ENCODE results near the gene ABCA3.

Gene ABCA3

DNA sequence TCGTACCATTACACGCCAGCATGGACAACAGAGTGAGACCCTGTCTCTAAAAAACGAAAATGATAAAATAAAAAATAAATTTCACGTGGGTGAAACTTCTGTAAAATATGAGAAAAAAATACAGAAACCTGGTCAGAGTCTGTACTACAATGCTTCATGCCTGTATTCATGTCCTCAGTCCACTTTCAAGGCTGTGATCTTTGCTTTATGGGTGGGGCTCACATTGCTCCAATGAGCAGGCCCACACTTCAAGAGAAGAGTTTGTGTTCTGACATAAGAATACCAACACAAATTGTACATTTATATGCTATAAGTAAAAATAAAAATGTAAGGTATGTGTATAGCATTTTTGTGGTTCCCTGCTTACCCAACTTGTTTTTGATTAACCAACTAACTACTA lies 32.2 kb upstream of the ABCA3 start:
- no peak overlapping the region for H3K4me3 ChIP-seq (ENCODE audit: low read depth, low read length)
- no peak overlapping the region for H2AFZ ChIP-seq (ENCODE audit: low read length, unreplicated experiment)
- no peak overlapping the region for H3K27ac ChIP-seq (ENCODE audit: low read depth, low read length)
- H3K27me3 ChIP-seq (ENCODE audit: insufficient read depth, low read length) = no peaks in the 10 kb centered on the region
- no peaks in the 10 kb centered on the region for H3K4me1 ChIP-seq (ENCODE audit: control insufficient read depth, insufficient read depth, low read length, unreplicated experiment)
- no peaks in the 10 kb centered on the region for H3K79me2 ChIP-seq (ENCODE audit: control insufficient read depth, insufficient read depth, low read length, unreplicated experiment)
- no peaks in the 10 kb centered on the region for H3K36me3 ChIP-seq (ENCODE audit: insufficient read depth, low read length)

- Histone ChIP-seq H3K79me2 (ENCODE audit: control insufficient read depth, insufficient read depth, low read length, unreplicated experiment) (no peaks in the 10 kb centered on the region), H3K4me3 (ENCODE audit: low read depth, low read length) (no peak overlapping the region), H3K4me1 (ENCODE audit: control insufficient read depth, insufficient read depth, low read length, unreplicated experiment) (peaks cover 3% of the 10 kb centered on the region), H3K27me3 (ENCODE audit: insufficient read depth, low read length) (no peaks in the 10 kb centered on the region), H3K36me3 (ENCODE audit: insufficient read depth, low read length) (no peaks in the 10 kb centered on the region), H3K27ac (ENCODE audit: low read depth, low read length) (no peak overlapping the region), H2AFZ (ENCODE audit: low read length, unreplicated experiment) (no peak overlapping the region)
Observed at GRCh38 chr16:2371421-2371820, 30.9 kb upstream of the ABCA3 start.

GRCh38 chr16:2370721-2371120 lies 30.2 kb upstream of the ABCA3 start:
- H3K27me3 ChIP-seq (ENCODE audit: insufficient read depth, low read length) = no peaks in the 10 kb centered on the region
- H3K4me3 ChIP-seq (ENCODE audit: low read depth, low read length) = no peak overlapping the region
- peaks cover 10% of the 10 kb centered on the region for H3K4me1 ChIP-seq (ENCODE audit: control insufficient read depth, insufficient read depth, low read length, unreplicated experiment)
- no peak overlapping the region for H3K27ac ChIP-seq (ENCODE audit: low read depth, low read length)
- no peak overlapping the region for H2AFZ ChIP-seq (ENCODE audit: low read length, unreplicated experiment)
- no peaks in the 10 kb centered on the region for H3K79me2 ChIP-seq (ENCODE audit: control insufficient read depth, insufficient read depth, low read length, unreplicated experiment)
- no peaks in the 10 kb centered on the region for H3K36me3 ChIP-seq (ENCODE audit: insufficient read depth, low read length)

GRCh38 chr16:2366660-2367309 lies 26.3 kb upstream of the ABCA3 start:
- Histone ChIP-seq H3K36me3 (ENCODE audit: insufficient read depth, low read length) (no peaks in the 10 kb centered on the region), H3K4me3 (ENCODE audit: low read depth, low read length) (no peak overlapping the region), H3K27ac (ENCODE audit: low read depth, low read length) (no peak overlapping the region)

GRCh38 chr16:2365397-2366294 lies 25.1 kb upstream of the ABCA3 start:
- peak overlapping the region; percentile 36 for H2AFZ ChIP-seq (ENCODE audit: low read length, unreplicated experiment)
- peak overlapping the region; percentile 50 for H3K27ac ChIP-seq (ENCODE audit: low read depth, low read length)
- peak overlapping the region; percentile 52 for H3K4me3 ChIP-seq (ENCODE audit: low read depth, low read length)
- H3K4me1 ChIP-seq (ENCODE audit: control insufficient read depth, insufficient read depth, low read length, unreplicated experiment) = peaks cover 25% of the 10 kb centered on the region
- no peaks in the 10 kb centered on the region for H3K36me3 ChIP-seq (ENCODE audit: insufficient read depth, low read length)
- no peaks in the 10 kb centered on the region for H3K27me3 ChIP-seq (ENCODE audit: insufficient read depth, low read length)
- no peaks in the 10 kb centered on the region for H3K79me2 ChIP-seq (ENCODE audit: control insufficient read depth, insufficient read depth, low read length, unreplicated experiment)

More at GRCh38 chr16:2366660-2367309, 26.3 kb upstream of the ABCA3 start:
- Histone ChIP-seq H3K4me1 (ENCODE audit: control insufficient read depth, insufficient read depth, low read length, unreplicated experiment) (peaks cover 25% of the 10 kb centered on the region), H2AFZ (ENCODE audit: low read length, unreplicated experiment) (no peak overlapping the region), H3K79me2 (ENCODE audit: control insufficient read depth, insufficient read depth, low read length, unreplicated experiment) (no peaks in the 10 kb centered on the region), H3K27me3 (ENCODE audit: insufficient read depth, low read length) (no peaks in the 10 kb centered on the region)

- H3K4me1 ChIP-seq (ENCODE audit: control insufficient read depth, insufficient read depth, low read length, unreplicated experiment) = peaks cover 25% of the 10 kb centered on the region
- H3K27ac ChIP-seq (ENCODE audit: low read depth, low read length) = no peak overlapping the region
Observed at GRCh38 chr16:2364638-2365210, 24.2 kb upstream of the ABCA3 start.

GRCh38 chr16:2362218-2362617 lies 21.7 kb upstream of the ABCA3 start:
- Histone ChIP-seq H3K4me3 (ENCODE audit: low read depth, low read length) (no peak overlapping the region), H3K4me1 (ENCODE audit: control insufficient read depth, insufficient read depth, low read length, unreplicated experiment) (peaks cover 25% of the 10 kb centered on the region), H3K27ac (ENCODE audit: low read depth, low read length) (no peak overlapping the region), H3K27me3 (ENCODE audit: insufficient read depth, low read length) (no peaks in the 10 kb centered on the region), H3K79me2 (ENCODE audit: control insufficient read depth, insufficient read depth, low read length, unreplicated experiment) (no peaks in the 10 kb centered on the region), H2AFZ (ENCODE audit: low read length, unreplicated experiment) (no peak overlapping the region), H3K36me3 (ENCODE audit: insufficient read depth, low read length) (no peaks in the 10 kb centered on the region)

More at GRCh38 chr16:2364638-2365210, 24.2 kb upstream of the ABCA3 start:
- Histone ChIP-seq H3K36me3 (ENCODE audit: insufficient read depth, low read length) (no peaks in the 10 kb centered on the region), H3K4me3 (ENCODE audit: low read depth, low read length) (no peak overlapping the region), H3K27me3 (ENCODE audit: insufficient read depth, low read length) (no peaks in the 10 kb centered on the region), H3K79me2 (ENCODE audit: control insufficient read depth, insufficient read depth, low read length, unreplicated experiment) (no peaks in the 10 kb centered on the region), H2AFZ (ENCODE audit: low read length, unreplicated experiment) (no peak overlapping the region)

GRCh38 chr16:2361129-2361528 lies 20.6 kb upstream of the ABCA3 start:
- H3K27me3 ChIP-seq (ENCODE audit: insufficient read depth, low read length) = no peaks in the 10 kb centered on the region
- no peak overlapping the region for H2AFZ ChIP-seq (ENCODE audit: low read length, unreplicated experiment)

GRCh38 chr16:2359919-2360318 lies 19.4 kb upstream of the ABCA3 start:
- no peaks in the 10 kb centered on the region for H3K36me3 ChIP-seq (ENCODE audit: insufficient read depth, low read length)
- H2AFZ ChIP-seq (ENCODE audit: low read length, unreplicated experiment) = no peak overlapping the region
- H3K27ac ChIP-seq (ENCODE audit: low read depth, low read length) = no peak overlapping the region

More at GRCh38 chr16:2361129-2361528, 20.6 kb upstream of the ABCA3 start:
- Histone ChIP-seq H3K27ac (ENCODE audit: low read depth, low read length) (no peak overlapping the region), H3K4me3 (ENCODE audit: low read depth, low read length) (no peak overlapping the region), H3K79me2 (ENCODE audit: control insufficient read depth, insufficient read depth, low read length, unreplicated experiment) (no peaks in the 10 kb centered on the region), H3K4me1 (ENCODE audit: control insufficient read depth, insufficient read depth, low read length, unreplicated experiment) (peaks cover 19% of the 10 kb centered on the region), H3K36me3 (ENCODE audit: insufficient read depth, low read length) (no peaks in the 10 kb centered on the region)

GRCh38 chr16:2358811-2359210 lies 18.3 kb upstream of the ABCA3 start:
- H3K4me3 ChIP-seq (ENCODE audit: low read depth, low read length) = no peak overlapping the region
- no peaks in the 10 kb centered on the region for H3K36me3 ChIP-seq (ENCODE audit: insufficient read depth, low read length)
- H3K4me1 ChIP-seq (ENCODE audit: control insufficient read depth, insufficient read depth, low read length, unreplicated experiment) = no peaks in the 10 kb centered on the region
- H3K27ac ChIP-seq (ENCODE audit: low read depth, low read length) = no peak overlapping the region
- H3K79me2 ChIP-seq (ENCODE audit: control insufficient read depth, insufficient read depth, low read length, unreplicated experiment) = no peaks in the 10 kb centered on the region
- no peak overlapping the region for H2AFZ ChIP-seq (ENCODE audit: low read length, unreplicated experiment)
- no peaks in the 10 kb centered on the region for H3K27me3 ChIP-seq (ENCODE audit: insufficient read depth, low read length)

More at GRCh38 chr16:2359919-2360318, 19.4 kb upstream of the ABCA3 start:
- no peak overlapping the region for H3K4me3 ChIP-seq (ENCODE audit: low read depth, low read length)
- H3K4me1 ChIP-seq (ENCODE audit: control insufficient read depth, insufficient read depth, low read length, unreplicated experiment) = peaks cover 7% of the 10 kb centered on the region
- H3K79me2 ChIP-seq (ENCODE audit: control insufficient read depth, insufficient read depth, low read length, unreplicated experiment) = no peaks in the 10 kb centered on the region
- H3K27me3 ChIP-seq (ENCODE audit: insufficient read depth, low read length) = no peaks in the 10 kb centered on the region
